Testis (tissue), 2 donors: ENCODE results near the gene DCLK2.

ENCODE experiments used
- CTCF ChIP-seq, 3 experiments: fragments of 450-650 bp in 2 of 3; fragments of 200-600 bp in 1 of 3; sonication (generic) in 1 of 3; IDR thresholded peaks; one replicate each; pipeline ENCODE4 v1.5.1; 2016 to 2019; ENCODE audit warnings: antibody characterized with exemption in 3 of 3, mild to moderate bottlenecking in 2 of 3, moderate library complexity in 1 of 3
- POLR2A ChIP-seq: fragments of 450-650 bp; IDR thresholded peaks from one replicate; pipeline ENCODE4 v1.6.1; 2017; ENCODE audit warnings: antibody characterized with exemption, mild to moderate bottlenecking, moderate library complexity

- TF ChIP-seq CTCF (IDR thresholded peaks at IDR 0.05) = no peak
- no peak for TF ChIP-seq POLR2A
Measured at GRCh38 chr4:150217808-150218207, 139.6 kb downstream of the DCLK2 start.
